Spleen (tissue), 11 donors: ENCODE results near the gene ANO3. TPM values are rescaled to one million over a fixed set of nuclear protein-coding genes. Genes with fewer than 3 reads are reported as not detected.

ENCODE experiments used
- DNase-seq: peaks from one replicate; pipeline ENCODE4 v3.0.0-alpha.2; 2020
- H3K27ac ChIP-seq, 8 donors: fragments of 200-600 bp; sonication (generic) in 7 of 8; 1 replicate in 4 of 8; 2 replicates in 4 of 8; pipeline versions ENCODE4 v1.5.0 to v1.8.0; 2016 to 2021; ENCODE audit warnings: inconsistent platforms in 4 of 8, mild to moderate bottlenecking in 4 of 8, moderate library complexity in 1 of 8
- H3K27me3 ChIP-seq, 7 donors: fragments of 200-600 bp; sonication (generic) in 6 of 7; replicated peaks in 1 of 7; 1 replicate in 4 of 7; 2 replicates in 3 of 7; pipeline versions ENCODE4 v1.5.0 to v1.8.0; 2016 to 2021; ENCODE audit warnings: inconsistent platforms in 3 of 7, mild to moderate bottlenecking in 1 of 7
- H3K36me3 ChIP-seq, 6 donors: fragments of 200-600 bp; sonication (generic) in 5 of 6; 1 replicate in 4 of 6; 2 replicates in 2 of 6; pipeline versions ENCODE4 v1.5.0 to v1.8.0; 2016 to 2021; ENCODE audit warnings: inconsistent platforms in 2 of 6
- H3K4me1 ChIP-seq, 6 donors: fragments of 200-600 bp; sonication (generic) in 5 of 6; 1 replicate in 3 of 6; 2 replicates in 3 of 6; pipeline versions ENCODE4 v1.5.0 to v1.8.0; 2016 to 2021; ENCODE audit warnings: inconsistent platforms in 3 of 6
- H3K4me3 ChIP-seq, 8 donors: fragments of 200-600 bp; sonication (generic) in 7 of 8; 1 replicate in 4 of 8; 2 replicates in 4 of 8; pipeline versions ENCODE4 v1.5.0 to v1.8.0; 2016 to 2021; ENCODE audit warnings: inconsistent platforms in 4 of 8, mild to moderate bottlenecking in 4 of 8, moderate library complexity in 2 of 8
- H3K9me3 ChIP-seq, 8 donors: fragments of 200-600 bp; sonication (generic) in 7 of 8; 1 replicate in 4 of 8; 2 replicates in 4 of 8; pipeline versions ENCODE4 v1.5.0 to v1.8.0; 2016 to 2021; ENCODE audit warnings: inconsistent platforms in 4 of 8
- CTCF ChIP-seq, 11 experiments: fragments of 200-600 bp in 7 of 11; fragments of 450-650 bp in 4 of 11; sonication (generic) in 4 of 11; IDR thresholded peaks in 8 of 11; conservative IDR thresholded peaks in 3 of 11; 1 replicate in 7 of 11; 2 replicates in 4 of 11; pipeline versions ENCODE4 v1.4.0 to v1.8.0; 2016 to 2021; ENCODE audit warnings: antibody characterized with exemption in 11 of 11, inconsistent platforms in 4 of 11, mild to moderate bottlenecking in 1 of 11
- POLR2A ChIP-seq, 3 donors: fragments of 450-650 bp; IDR thresholded peaks; one replicate each; pipeline ENCODE4 v1.5.1; 2017; ENCODE audit warnings: antibody characterized with exemption in 3 of 3, mild to moderate bottlenecking in 1 of 3
- POLR2AphosphoS5 ChIP-seq, 3 donors: sonication (generic); formaldehyde crosslinking; IDR thresholded peaks; one replicate each; pipeline ENCODE4 v1.5.1; 2017; ENCODE audit warnings: antibody characterized with exemption in 3 of 3
- WGBS, 5 donors: extraction: QIAGEN DNeasy Blood & Tissue Kit in 3 of 5; methylation state at CpG; one replicate each; pipeline versions ENCODE4 v1.1.5 to v1.1.7; 2013 to 2018; 5-methylcytosine and 5-hydroxymethylcytosine counted together
- intact Hi-C: fragments of 100-400 bp; cut with DNase I; formaldehyde crosslinking; loops from one replicate; pipeline ENCODE4 v1.15.0; 2023; ENCODE audit warnings: low total_unique reads
- polyA plus RNA-seq, 3 donors: library from polyadenylated mRNA; stranded (reverse); fragments of 200-250 nt; gene quantifications; one replicate each; pipeline ENCODE4 v1.2.1, GENCODE V29; 2013
- total RNA-seq, 7 donors: library from RNA; depleted of rRNA in 3 of 7; stranded (reverse); fragments of >200 nt in 3 of 7; fragmentation: NEBNext Ultra II Directional in 4 of 7; extraction: Animal tissue kit (Norgen Biotek cat#: 25700) in 4 of 7; gene quantifications; one replicate each; pipeline versions ENCODE4 v1.1.0 to v1.2.1, GENCODE V29; 2016 to 2021
- donor health status: healthy with polysubstance abuse.
- donor health status: DM: no; HTN: no; CAD: no; lungs with moderate emphysema.
- donor health status: DM: no; HTN: no; CAD: no.
- donor health status: Bipolar disorder and iron deficiency.
- donor health status: healthy.
- donor health status: DM: no; HTN: no; CAD: no.
- donor health status: DM: yes; HTN: yes; CAD: no.

Gene ANO3
- total and polyA plus RNA-seq, 10 donors: 0.03 to 2.6 (median 0.26) TPM; not detected in 4

- no peak overlapping the region for H3K4me3 ChIP-seq
These were observed 380.6 kb downstream of the ANO3 start for GRCh38 chr11:26712497-26712896.

More at GRCh38 chr11:26712497-26712896, 380.6 kb downstream of the ANO3 start:
- TF ChIP-seq POLR2A (IDR thresholded peaks at IDR 0.05): no peak
- TF ChIP-seq CTCF (IDR thresholded peaks at IDR 0.05 in 8 of 11, conservative IDR thresholded peaks at IDR 0.05 in 3 of 11): no peak
- TF ChIP-seq POLR2AphosphoS5 (IDR thresholded peaks at IDR 0.05): no peak
- no peak overlapping the region for H3K27ac ChIP-seq
- 45 to 60% (median 52%) methylated on average over 5 of the region's 5 CpGs for WGBS, 5 donors
- no peaks in the 10 kb centered on the region for H3K9me3 ChIP-seq
- no peaks in the 10 kb centered on the region for H3K36me3 ChIP-seq
- no peak for DNase-seq
- no peaks in the 10 kb centered on the region for H3K4me1 ChIP-seq
- H3K27me3 ChIP-seq: no peaks in the 10 kb centered on the region
- intact Hi-C loops: no loop called here

Other genes starting within 250 kb of the ANO3 start
- gene MUC15, start 240.1 kb downstream of the ANO3 start, total RNA-seq: not detected
- not detected for gene MUC15, start 240.1 kb downstream of the ANO3 start, polyA plus RNA-seq